Neutrophil (primary cell): ENCODE measurements around the gene NRXN3.
"Not testable (repeated sequence)": the region's sequence is repeated elsewhere in the genome, so short reads cannot be mapped to it uniquely, and the experiment has no call there.

Experiments
- H3K27ac ChIP-seq: fragments of 200-600 bp; sonication (generic); 2 replicates; pipeline ENCODE4 v1.5.1; 2016; ENCODE audit warnings: mild to moderate bottlenecking, moderate library complexity
- H3K27me3 ChIP-seq: fragments of 200-600 bp; sonication (generic); 2 replicates; pipeline ENCODE4 v1.6.0; 2016; ENCODE audit warnings: mild to moderate bottlenecking
- H3K36me3 ChIP-seq: fragments of 200-600 bp; sonication (generic); 2 replicates; pipeline ENCODE4 v1.5.1; 2017
- H3K4me1 ChIP-seq, 2 experiments: fragments of 200-600 bp in 1 of 2; sonication (generic) in 1 of 2; 1 replicate in 1 of 2; 2 replicates in 1 of 2; pipeline versions ENCODE4 v1.5.1 to v1.6.1; 2013 to 2016; ENCODE audit warnings: low read depth in 1 of 2, low read length in 1 of 2, mild to moderate bottlenecking in 1 of 2, moderate library complexity in 1 of 2; ENCODE audit not compliant: control insufficient read depth in 1 of 2, insufficient read depth in 1 of 2
- H3K4me3 ChIP-seq, 2 experiments: fragments of 200-600 bp in 1 of 2; sonication (generic) in 1 of 2; 1 replicate in 1 of 2; 2 replicates in 1 of 2; pipeline ENCODE4 v1.5.1; 2013 to 2016; ENCODE audit warnings: low read depth in 1 of 2, low read length in 1 of 2, mild to moderate bottlenecking in 1 of 2, moderate library complexity in 1 of 2
- H3K9me3 ChIP-seq: fragments of 200-600 bp; sonication (generic); 2 replicates; pipeline ENCODE4 v1.5.1; 2016
- CTCF ChIP-seq: fragments of 200-600 bp; sonication (generic); IDR thresholded peaks from 2 replicates; pipeline ENCODE4 v1.5.1; 2016; ENCODE audit warnings: antibody characterized with exemption

NRXN3 gene

GRCh38 chr14:79018836-79019235, 848.7 kb downstream of the NRXN3 start:
- no peak overlapping the region for H3K4me3 ChIP-seq
- no peak for TF ChIP-seq CTCF
- H3K27ac ChIP-seq, result no peak overlapping the region
- H3K36me3 ChIP-seq, result no peaks in the 10 kb centered on the region
- no peaks in the 10 kb centered on the region for H3K4me1 ChIP-seq
- no peaks in the 10 kb centered on the region for H3K9me3 ChIP-seq
- no peaks in the 10 kb centered on the region for H3K27me3 ChIP-seq

GRCh38 chr14:79019898-79020297, 849.7 kb downstream of the NRXN3 start:
- not testable (repeated sequence) for H3K27me3 ChIP-seq, H3K27ac ChIP-seq, H3K9me3 ChIP-seq

GRCh38 chr14:79021766-79022165, 851.6 kb downstream of the NRXN3 start:
- Histone ChIP-seq H3K27me3 (no peaks in the 10 kb centered on the region), H3K27ac (no peak overlapping the region), H3K36me3 (no peaks in the 10 kb centered on the region), H3K4me1 (no peaks in the 10 kb centered on the region), H3K9me3 (no peaks in the 10 kb centered on the region), H3K4me3 (no peak overlapping the region)
- TF ChIP-seq CTCF, result no peak

More at GRCh38 chr14:79019898-79020297, 849.7 kb downstream of the NRXN3 start:
- not testable (repeated sequence) for H3K4me3 ChIP-seq, H3K4me1 ChIP-seq, H3K36me3 ChIP-seq

GRCh38 chr14:79027138-79027537, 857.0 kb downstream of the NRXN3 start:
- H3K9me3 ChIP-seq, result no peaks in the 10 kb centered on the region
- TF ChIP-seq CTCF, result no peak
- H3K27me3 ChIP-seq, result no peaks in the 10 kb centered on the region
- H3K4me1 ChIP-seq, result no peaks in the 10 kb centered on the region
- no peak overlapping the region for H3K4me3 ChIP-seq
- H3K27ac ChIP-seq, result no peak overlapping the region
- no peaks in the 10 kb centered on the region for H3K36me3 ChIP-seq

- H3K36me3 ChIP-seq, result no peaks in the 10 kb centered on the region
- no peak overlapping the region for H3K4me3 ChIP-seq
- H3K27me3 ChIP-seq, result no peaks in the 10 kb centered on the region
- no peaks in the 10 kb centered on the region for H3K4me1 ChIP-seq
- no peak overlapping the region for H3K27ac ChIP-seq
- no peak for TF ChIP-seq CTCF
- H3K9me3 ChIP-seq, result no peaks in the 10 kb centered on the region
Measured at GRCh38 chr14:79028281-79028680, 858.1 kb downstream of the NRXN3 start.

GRCh38 chr14:79036441-79036840, 866.3 kb downstream of the NRXN3 start:
- TF ChIP-seq CTCF, result no peak
- Histone ChIP-seq H3K27ac (no peak overlapping the region), H3K4me1 (no peaks in the 10 kb centered on the region)

More at GRCh38 chr14:79036441-79036840, 866.3 kb downstream of the NRXN3 start:
- Histone ChIP-seq H3K4me3 (no peak overlapping the region), H3K36me3 (no peaks in the 10 kb centered on the region), H3K27me3 (no peaks in the 10 kb centered on the region), H3K9me3 (no peaks in the 10 kb centered on the region)
